Nephron progenitor cell (in vitro differentiated cells): ENCODE measurements around the gene TOPBP1.
"Not testable (repeated sequence)": the region's sequence is repeated elsewhere in the genome, so short reads cannot be mapped to it uniquely, and the experiment has no call there.

Experiments
- DNase-seq: peaks from one replicate; pipeline ENCODE4 v3.0.0; 2021
- H3K27ac Mint-ChIP-seq: 2 replicates; pipeline ENCODE4 v1.8.0; 2021; ENCODE audit warnings: mild to moderate bottlenecking, moderate library complexity, mixed read lengths
- H3K27me3 Mint-ChIP-seq: 2 replicates; pipeline ENCODE4 v1.8.0; 2021; ENCODE audit warnings: mild to moderate bottlenecking, low read depth, mixed read lengths; ENCODE audit not compliant: poor library complexity
- H3K36me3 Mint-ChIP-seq: 2 replicates; pipeline ENCODE4 v1.8.0; 2021; ENCODE audit warnings: low read depth, mixed read lengths
- H3K4me1 Mint-ChIP-seq: 2 replicates; pipeline ENCODE4 v1.8.0; 2021; ENCODE audit warnings: mixed read lengths
- H3K4me3 Mint-ChIP-seq: 2 replicates; pipeline ENCODE4 v1.8.0; 2021; ENCODE audit warnings: mild to moderate bottlenecking, moderate library complexity, mixed read lengths
- H3K9me3 Mint-ChIP-seq: 2 replicates; pipeline ENCODE4 v1.8.0; 2021; ENCODE audit warnings: mild to moderate bottlenecking, moderate library complexity, mixed read lengths
- CTCF ChIP-seq: fragments of 200-600 bp; sonication (generic); IDR thresholded peaks from 2 replicates; pipeline ENCODE4 v1.5.0; 2021; ENCODE audit warnings: antibody characterized with exemption

TOPBP1 gene

GRCh38 chr3:133561679-133562078 lies 100.1 kb downstream of the TOPBP1 start:
- no peak for TF ChIP-seq CTCF
- Mint-ChIP-seq H3K4me1 (peaks cover 7% of the 10 kb centered on the region), H3K9me3 (peaks cover 3% of the 10 kb centered on the region), H3K27me3 (peaks cover 7% of the 10 kb centered on the region), H3K36me3 (no peaks in the 10 kb centered on the region), H3K4me3 (no peak overlapping the region), H3K27ac (no peak overlapping the region)
- no peak for DNase-seq

GRCh38 chr3:133551589-133551988 lies 110.2 kb downstream of the TOPBP1 start:
- not testable (repeated sequence) for H3K4me3 Mint-ChIP-seq, H3K36me3 Mint-ChIP-seq, H3K27me3 Mint-ChIP-seq

More at GRCh38 chr3:133551589-133551988, 110.2 kb downstream of the TOPBP1 start:
- Mint-ChIP-seq H3K9me3 (peaks cover 30% of the 10 kb centered on the region), H3K4me1 (peaks cover 18% of the 10 kb centered on the region)
- not testable (repeated sequence) for H3K27ac Mint-ChIP-seq, DNase-seq
